Loucy (cell line): ENCODE measurements around the gene SLAMF7.

Experiments used
- H2AFZ ChIP-seq: fragments of 200-600 bp; sonication (generic); 2 replicates; pipeline ENCODE4 v1.6.0; 2016; ENCODE audit warnings: antibody characterized with exemption, mild to moderate bottlenecking, low read length, moderate library complexity
- H3F3A ChIP-seq: fragments of 200-600 bp; 2 replicates; pipeline ENCODE4 v1.6.0; 2016; ENCODE audit warnings: antibody characterized with exemption, low read depth, mild to moderate bottlenecking
- H3K27me3 ChIP-seq: fragments of 200-600 bp; sonication (generic); 2 replicates; pipeline ENCODE4 v1.6.1; 2014; ENCODE audit warnings: low read length, mild to moderate bottlenecking; ENCODE audit not compliant: insufficient read depth, poor library complexity, severe bottlenecking
- H3K36me3 ChIP-seq: fragments of 200-600 bp; sonication (generic); 2 replicates; pipeline ENCODE4 v1.6.1; 2016; ENCODE audit warnings: low read length; ENCODE audit not compliant: insufficient read depth
- H3K4me1 ChIP-seq: fragments of 200-600 bp; sonication (generic); 2 replicates; pipeline ENCODE4 v1.5.1; 2014; ENCODE audit warnings: low read length, mild to moderate bottlenecking; ENCODE audit not compliant: insufficient read depth, poor library complexity, severe bottlenecking
- H3K4me2 ChIP-seq: fragments of 200-600 bp; sonication (generic); 2 replicates; pipeline ENCODE4 v1.6.0; 2014; ENCODE audit warnings: antibody characterized with exemption, low read length, low read depth, mild to moderate bottlenecking; ENCODE audit not compliant: poor library complexity, severe bottlenecking
- H3K4me3 ChIP-seq: fragments of 200-600 bp; sonication (generic); 2 replicates; pipeline ENCODE4 v1.5.1; 2014; ENCODE audit warnings: low read length, mild to moderate bottlenecking, mixed read lengths; ENCODE audit not compliant: poor library complexity, severe bottlenecking
- H3K79me2 ChIP-seq: fragments of 200-600 bp; sonication (generic); 2 replicates; pipeline ENCODE4 v1.6.1; 2014; ENCODE audit warnings: low read length; ENCODE audit not compliant: insufficient read depth
- H3K9ac ChIP-seq: fragments of 200-600 bp; sonication (generic); 2 replicates; pipeline ENCODE4 v1.6.0; 2014; ENCODE audit warnings: mild to moderate bottlenecking, low read depth, low read length, moderate library complexity; ENCODE audit not compliant: poor library complexity, severe bottlenecking
- H3K9me2 ChIP-seq: fragments of 200-600 bp; sonication (generic); replicated peaks from 2 replicates; pipeline ENCODE4 v1.6.1; 2016; ENCODE audit warnings: low read depth, low read length, mixed read lengths
- H3K9me3 ChIP-seq: fragments of 200-600 bp; sonication (generic); 2 replicates; pipeline ENCODE4 v1.6.1; 2014; ENCODE audit warnings: mild to moderate bottlenecking, antibody characterized with exemption, low read length, low read depth; ENCODE audit not compliant: insufficient read depth
- H4K20me1 ChIP-seq: fragments of 200-600 bp; sonication (generic); 2 replicates; pipeline ENCODE4 v1.6.0; 2014; ENCODE audit warnings: antibody characterized with exemption, low read length, mild to moderate bottlenecking; ENCODE audit not compliant: insufficient read depth, poor library complexity, severe bottlenecking
- CTCF ChIP-seq: fragments of 200-600 bp; sonication (generic); conservative IDR thresholded peaks from 2 replicates; pipeline ENCODE4 v1.5.1; 2014; ENCODE audit warnings: mild to moderate bottlenecking, antibody characterized with exemption, low read length
- EZH2phosphoT487 ChIP-seq: fragments of 200-600 bp; IDR thresholded peaks from 2 replicates; pipeline ENCODE4 v1.6.1; 2018; ENCODE audit warnings: antibody characterized with exemption, mild to moderate bottlenecking, moderate library complexity, borderline replicate concordance

Gene SLAMF7

GRCh38 chr1:160733898-160734297 lies 5.1 kb upstream of the SLAMF7 start:
- Histone ChIP-seq H3K4me1 (no peaks in the 10 kb centered on the region), H2AFZ (peak overlapping the region; percentile 72), H3K9me3 (peaks cover 9% of the 10 kb centered on the region; the same call in 1 of the 2 replicates), H3K27me3 (no peaks in the 10 kb centered on the region), H3K4me2 (peak overlapping the region; percentile 15), H4K20me1 (no peaks in the 10 kb centered on the region), H3K36me3 (no peaks in the 10 kb centered on the region), H3K4me3 (peak overlapping the region; percentile 7), H3F3A (no peaks in the 10 kb centered on the region), H3K9me2 (no peaks in the 10 kb centered on the region), H3K79me2 (no peaks in the 10 kb centered on the region), H3K9ac (no peak overlapping the region)
- TF ChIP-seq EZH2phosphoT487 (no peak), CTCF (no peak)

DNA sequence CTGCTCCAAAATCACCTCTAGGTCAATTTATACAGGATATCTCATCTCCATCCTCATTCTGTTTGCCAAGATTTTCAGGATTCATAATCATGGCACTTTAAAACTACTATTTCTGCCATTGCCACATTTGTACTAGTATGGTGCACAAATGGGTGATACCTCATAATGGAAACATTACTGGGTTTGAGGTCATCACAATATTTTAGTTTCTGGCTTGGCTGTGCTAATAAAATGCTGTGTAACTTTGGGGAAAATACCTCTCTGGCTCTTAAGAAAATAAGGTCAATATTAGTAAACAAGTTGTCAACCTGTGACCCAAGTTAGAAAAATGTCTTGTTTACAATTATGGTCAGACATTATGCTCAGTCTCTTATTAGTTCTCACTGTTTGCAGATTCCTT lies 4.7 kb upstream of the SLAMF7 start:
- no peaks in the 10 kb centered on the region for H3K4me1 ChIP-seq
- H3K4me3 ChIP-seq: peak overlapping the region; percentile 7
- no peaks in the 10 kb centered on the region for H3K27me3 ChIP-seq
- TF ChIP-seq EZH2phosphoT487 (no peak), CTCF (no peak)
- H3K36me3 ChIP-seq: no peaks in the 10 kb centered on the region
- H3K9me3 ChIP-seq: peaks cover 9% of the 10 kb centered on the region; the same call in 1 of the 2 replicates
- peak overlapping the region; percentile 15 for H3K4me2 ChIP-seq
- no peak overlapping the region for H3K9ac ChIP-seq
- H2AFZ ChIP-seq: peak overlapping the region; percentile 72
- no peaks in the 10 kb centered on the region for H3K9me2 ChIP-seq
- no peaks in the 10 kb centered on the region for H4K20me1 ChIP-seq
- no peaks in the 10 kb centered on the region for H3F3A ChIP-seq
- H3K79me2 ChIP-seq: no peaks in the 10 kb centered on the region

GRCh38 chr1:160738271-160738670 lies 776 bp upstream of the SLAMF7 start:
- H3K79me2 ChIP-seq: no peaks in the 10 kb centered on the region

More at GRCh38 chr1:160738271-160738670, 776 bp upstream of the SLAMF7 start:
- Histone ChIP-seq H2AFZ (no peak overlapping the region), H3K9ac (no peak overlapping the region), H3F3A (no peaks in the 10 kb centered on the region), H3K27me3 (no peaks in the 10 kb centered on the region), H4K20me1 (no peaks in the 10 kb centered on the region), H3K36me3 (no peaks in the 10 kb centered on the region), H3K4me3 (no peak overlapping the region), H3K9me3 (peaks cover 9% of the 10 kb centered on the region; the same call in 1 of the 2 replicates), H3K4me2 (no peak overlapping the region), H3K4me1 (no peaks in the 10 kb centered on the region), H3K9me2 (no peaks in the 10 kb centered on the region)
- TF ChIP-seq EZH2phosphoT487 (no peak), CTCF (no peak)
